Measurements from ENCODE around the gene SPEF2. TPM values are rescaled to one million over a fixed set of nuclear protein-coding genes. Genes with fewer than 3 reads are reported as not detected.

SPEF2 gene
- total RNA-seq, 2 experiments from 2014 or later: 0.03 TPM; not detected in 1

- Histone ChIP-seq H3K27ac (ENCODE audit: low read depth, low read length, poor library complexity, severe bottlenecking) (no peak overlapping the region), H4K20me1 (ENCODE audit: insufficient read depth, low read length) (no peaks in the 10 kb centered on the region)
- no TSS peak for BruUV-seq (replicated peaks)
Measured at GRCh38 chr5:35821513-35821912, 203.8 kb downstream of the SPEF2 start.

GRCh38 chr5:35822511-35822910, 204.8 kb downstream of the SPEF2 start:
- Histone ChIP-seq H3K4me1 (ENCODE audit: insufficient read depth, low read length, poor library complexity, severe bottlenecking) (no peaks in the 10 kb centered on the region), H3K9me2 (ENCODE audit: insufficient read depth, low read length) (no peaks in the 10 kb centered on the region), H3K9me3 (ENCODE audit: low read length) (no peaks in the 10 kb centered on the region), H4K20me1 (ENCODE audit: insufficient read depth, low read length) (no peaks in the 10 kb centered on the region), H3K79me2 (ENCODE audit: insufficient read depth, low read depth, low read length) (no peaks in the 10 kb centered on the region), H3K4me2 (ENCODE audit: low read length) (no peak overlapping the region), H3K27ac (ENCODE audit: low read depth, low read length, poor library complexity, severe bottlenecking) (no peak overlapping the region), H3K4me3 (ENCODE audit: low read depth, low read length, poor library complexity, severe bottlenecking) (no peak overlapping the region), H3K36me3 (ENCODE audit: insufficient read depth, low read length) (no peaks in the 10 kb centered on the region), H2AFZ (ENCODE audit: low read length) (no peak overlapping the region)
- no peak for DNase-seq (ENCODE audit: low spot score)
- TF ChIP-seq EZH2phosphoT487 (IDR thresholded peaks at IDR 0.05; ENCODE audit: borderline replicate concordance, low read depth, low read length) (no peak), CTCF (conservative IDR thresholded peaks at IDR 0.05; ENCODE audit: low read length) (no peak)
- ChIA-PET POLR2A (interaction anchor here (0.6 to 1.7 kb wide), 8 partner anchors 9 to 164 kb away, joined by 3 to 8 read pairs (median 4); no protein-coding TSS in a partner anchor), CTCF (ENCODE audit: unreplicated experiment) (interaction anchor here (1.0 to 1.8 kb wide), 2 partner anchors 10 to 104 kb away, joined by 3 to 5 read pairs; no protein-coding TSS in a partner anchor)
- intact Hi-C loops (cut with micrococcal nuclease; ENCODE audit: unreplicated experiment): no loop called here
- BruUV-seq (replicated peaks): no TSS peak

More at GRCh38 chr5:35821513-35821912, 203.8 kb downstream of the SPEF2 start:
- POLR2A ChIA-PET: no interaction called here
- no peaks in the 10 kb centered on the region for H3K9me3 ChIP-seq (ENCODE audit: low read length)
- no peaks in the 10 kb centered on the region for H3K79me2 ChIP-seq (ENCODE audit: insufficient read depth, low read depth, low read length)
- DNase-seq (ENCODE audit: low spot score): no peak
- no peaks in the 10 kb centered on the region for H3K36me3 ChIP-seq (ENCODE audit: insufficient read depth, low read length)
- H3K4me2 ChIP-seq (ENCODE audit: low read length): no peak overlapping the region
- intact Hi-C loops (cut with micrococcal nuclease; ENCODE audit: unreplicated experiment): no loop called here
- CTCF ChIA-PET (ENCODE audit: unreplicated experiment): interaction anchor here (0.6 to 1.8 kb wide), 2 partner anchors 9 to 86 kb away, joined by 3 to 5 read pairs; no protein-coding TSS in a partner anchor
- H2AFZ ChIP-seq (ENCODE audit: low read length): no peak overlapping the region
- H3K9me2 ChIP-seq (ENCODE audit: insufficient read depth, low read length): no peaks in the 10 kb centered on the region
- H3K4me3 ChIP-seq (ENCODE audit: low read depth, low read length, poor library complexity, severe bottlenecking): no peak overlapping the region
- TF ChIP-seq CTCF (conservative IDR thresholded peaks at IDR 0.05; ENCODE audit: low read length) (no peak), EZH2phosphoT487 (IDR thresholded peaks at IDR 0.05; ENCODE audit: borderline replicate concordance, low read depth, low read length) (no peak)
- H3K4me1 ChIP-seq (ENCODE audit: insufficient read depth, low read length, poor library complexity, severe bottlenecking): no peaks in the 10 kb centered on the region

GRCh38 chr5:35823347-35824098, 205.9 kb downstream of the SPEF2 start:
- Histone ChIP-seq H3K4me1 (ENCODE audit: insufficient read depth, low read length, poor library complexity, severe bottlenecking) (no peaks in the 10 kb centered on the region), H3K9me3 (ENCODE audit: low read length) (no peaks in the 10 kb centered on the region), H3K79me2 (ENCODE audit: insufficient read depth, low read depth, low read length) (no peaks in the 10 kb centered on the region), H4K20me1 (ENCODE audit: insufficient read depth, low read length) (no peaks in the 10 kb centered on the region), H3K4me2 (ENCODE audit: low read length) (no peak overlapping the region), H3K9me2 (ENCODE audit: insufficient read depth, low read length) (no peaks in the 10 kb centered on the region), H3K27ac (ENCODE audit: low read depth, low read length, poor library complexity, severe bottlenecking) (no peak overlapping the region), H2AFZ (ENCODE audit: low read length) (no peak overlapping the region), H3K4me3 (ENCODE audit: low read depth, low read length, poor library complexity, severe bottlenecking) (no peak overlapping the region), H3K36me3 (ENCODE audit: insufficient read depth, low read length) (no peaks in the 10 kb centered on the region)
- ChIA-PET POLR2A (interaction anchor here (0.6 to 1.7 kb wide), 11 partner anchors 10 to 780 kb away, joined by 3 to 8 read pairs (median 3); no protein-coding TSS in a partner anchor), CTCF (ENCODE audit: unreplicated experiment) (interaction anchor here (0.8 to 1.3 kb wide), 2 partner anchors 36 to 57 kb away, joined by 3 to 4 read pairs; no protein-coding TSS in a partner anchor)
- no peak for TF ChIP-seq EZH2phosphoT487 (IDR thresholded peaks at IDR 0.05; ENCODE audit: borderline replicate concordance, low read depth, low read length)
- TF ChIP-seq CTCF (conservative IDR thresholded peaks at IDR 0.05; ENCODE audit: low read length): no peak
- DNase-seq (ENCODE audit: low spot score): no peak
- intact Hi-C loops (cut with micrococcal nuclease; ENCODE audit: unreplicated experiment): no loop called here
- BruUV-seq (replicated peaks): no TSS peak
